SK-N-MC (cell line): ENCODE results near the gene FAM124A.

Experiments
- EZH2 ChIP-seq: fragments of 200-600 bp; sonication (generic); IDR thresholded peaks from one replicate; pipeline ENCODE4 v1.6.1; 2017; ENCODE audit warnings: antibody characterized with exemption
- FOXP2 ChIP-seq: optimal IDR thresholded peaks from 2 replicates; pipeline ENCODE3; 2011; ENCODE audit warnings: mild to moderate bottlenecking, moderate library complexity; ENCODE audit not compliant: insufficient read depth; ENCODE audit errors: extremely low read length, control extremely low read depth
- POLR2AphosphoS5 ChIP-seq: IDR thresholded peaks from 2 replicates; pipeline ENCODE4 v1.6.1; 2012; ENCODE audit warnings: mild to moderate bottlenecking, low read depth, low read length, borderline replicate concordance

- no peak for TF ChIP-seq EZH2
- TF ChIP-seq FOXP2 = no peak
- TF ChIP-seq POLR2AphosphoS5 = no peak
These were observed 12.5 kb downstream of the FAM124A start for GRCh38 chr13:51234676-51235075.
